K562 (cell line): ENCODE measurements around the gene ING2. TPM values are rescaled to one million over a fixed set of nuclear protein-coding genes. Genes with fewer than 3 reads are reported as not detected.

Source experiments
- ASH1L ChIP-seq: fragments of 450-650 bp; IDR thresholded peaks from 2 replicates; pipeline ENCODE4 v1.6.1; 2018; ENCODE audit warnings: borderline replicate concordance, mild to moderate bottlenecking, low read depth; ENCODE audit not compliant: partially characterized antibody
- ATF7 ChIP-seq: fragments of 450-650 bp; IDR thresholded peaks from 2 replicates; pipeline ENCODE4 v1.7.1; 2014; ENCODE audit warnings: mild to moderate bottlenecking, moderate library complexity
- BDP1 ChIP-seq: IDR thresholded peaks from 3 replicates; pipeline ENCODE4 v1.6.1; 2011; ENCODE audit not compliant: insufficient read length, insufficient read depth
- CREBBP ChIP-seq: IDR thresholded peaks from one replicate; pipeline ENCODE4 v1.6.1; 2012; ENCODE audit warnings: low read depth, mild to moderate bottlenecking, control low read depth, inconsistent platforms, low read length
- EP400 ChIP-seq: fragments of 450-650 bp; IDR thresholded peaks from 2 replicates; pipeline ENCODE4 v1.6.1; 2017; ENCODE audit warnings: antibody characterized with exemption, mild to moderate bottlenecking, moderate library complexity
- EWSR1 ChIP-seq: fragments of 450-650 bp; IDR thresholded peaks from 2 replicates; pipeline ENCODE4 v1.6.1; 2018; ENCODE audit warnings: borderline replicate concordance, mild to moderate bottlenecking, low read depth, moderate library complexity; ENCODE audit not compliant: partially characterized antibody
- FOS ChIP-seq: IDR thresholded peaks from 3 replicates; pipeline ENCODE4 v1.6.1; 2011; ENCODE audit not compliant: insufficient read length; ENCODE audit errors: extremely low read depth
- HDAC2 ChIP-seq: fragments of 450-650 bp; IDR thresholded peaks from 2 replicates; pipeline ENCODE4 v1.6.1; 2016; ENCODE audit warnings: mild to moderate bottlenecking
- HDAC3 ChIP-seq: fragments of 450-650 bp; IDR thresholded peaks from 2 replicates; pipeline ENCODE4 v1.6.1; 2018; ENCODE audit warnings: borderline replicate concordance, mild to moderate bottlenecking, moderate library complexity; ENCODE audit not compliant: partially characterized antibody
- HMGN3 ChIP-seq: IDR thresholded peaks from 2 replicates; pipeline ENCODE4 v1.6.1; 2011; ENCODE audit warnings: borderline replicate concordance, low read depth, mild to moderate bottlenecking, mixed read lengths, low read length; ENCODE audit not compliant: insufficient read length; ENCODE audit errors: extremely low read depth
- KLF6 ChIP-seq: fragments of 250-450 bp; sonication (Bioruptor Pico); IDR thresholded peaks from 2 replicates; pipeline ENCODE4 v1.4.0; 2020; ENCODE audit warnings: mild to moderate bottlenecking, moderate library complexity, borderline replicate concordance
- MEIS2 ChIP-seq: fragments of 450-650 bp; IDR thresholded peaks from 2 replicates; pipeline ENCODE4 v1.6.1; 2014; ENCODE audit warnings: mild to moderate bottlenecking; ENCODE audit not compliant: partially characterized antibody
- NCOA4 ChIP-seq: fragments of 450-650 bp; IDR thresholded peaks from 2 replicates; pipeline ENCODE4 v1.6.1; 2018; ENCODE audit warnings: mild to moderate bottlenecking; ENCODE audit not compliant: partially characterized antibody
- NONO ChIP-seq, 2 experiments: fragments of 200-400 bp in 1 of 2; fragments of 450-650 bp in 1 of 2; formaldehyde crosslinking in 1 of 2; IDR thresholded peaks; 2 replicates each; pipeline ENCODE4 v1.6.1; 2017; ENCODE audit warnings: low read depth in 2 of 2, mild to moderate bottlenecking in 2 of 2, moderate library complexity in 2 of 2, low read length in 1 of 2
- PHF20 ChIP-seq: fragments of 450-650 bp; IDR thresholded peaks from 2 replicates; pipeline ENCODE4 v1.6.1; 2018; ENCODE audit not compliant: partially characterized antibody
- POLR3A ChIP-seq: IDR thresholded peaks from 2 replicates; pipeline ENCODE4 v1.6.1; 2011; ENCODE audit warnings: borderline replicate concordance, mild to moderate bottlenecking, moderate library complexity; ENCODE audit not compliant: insufficient read length, insufficient read depth; ENCODE audit errors: extremely low read depth
- RFX7 ChIP-seq: fragments of 250-450 bp; sonication (Bioruptor Pico); IDR thresholded peaks from 2 replicates; pipeline ENCODE4 v1.5.1; 2021; ENCODE audit warnings: mild to moderate bottlenecking
- SLC30A9 ChIP-seq: fragments of 250-450 bp; sonication (Bioruptor Pico); IDR thresholded peaks from 2 replicates; pipeline ENCODE4 v1.8.0; 2022; ENCODE audit warnings: mild to moderate bottlenecking, moderate library complexity
- SP2 ChIP-seq: IDR thresholded peaks from 2 replicates; pipeline ENCODE4 v1.6.1; 2011; ENCODE audit warnings: mild to moderate bottlenecking, low read depth, low read length, moderate library complexity; ENCODE audit not compliant: poor library complexity, severe bottlenecking; ENCODE audit errors: extremely low read depth
- SRF ChIP-seq, 2 experiments: fragments of 250-450, 450-650 bp in 1 of 2; sonication (Bioruptor Pico) in 1 of 2; sonication (generic) in 1 of 2; formaldehyde crosslinking; IDR thresholded peaks; 2 replicates each; pipeline versions ENCODE4 v1.5.0 to v1.5.1; 2020 to 2022; ENCODE audit warnings: mild to moderate bottlenecking in 1 of 2, missing genetic modification reagents in 1 of 2
- TBP ChIP-seq: optimal IDR thresholded peaks from 2 replicates; pipeline ENCODE3; 2011; ENCODE audit warnings: low read depth, low read length, improper control_type of control experiment
- TCF3 ChIP-seq: sonication (generic); formaldehyde crosslinking; IDR thresholded peaks from 2 replicates; pipeline ENCODE4 v1.4.0; 2020; ENCODE audit warnings: mild to moderate bottlenecking, missing genetic modification reagents
- TOE1 ChIP-seq, 2 experiments: fragments of 450-650 bp in 1 of 2; sonication (generic) in 1 of 2; formaldehyde crosslinking in 1 of 2; IDR thresholded peaks; 2 replicates each; pipeline versions ENCODE4 v1.7.1 to v1.8.0; 2016 to 2022; ENCODE audit warnings: borderline replicate concordance in 2 of 2, mild to moderate bottlenecking in 2 of 2, antibody characterized with exemption in 1 of 2, inconsistent platforms in 1 of 2, low read depth in 1 of 2, missing genetic modification reagents in 1 of 2, moderate library complexity in 1 of 2
- U2AF1 ChIP-seq: fragments of 200-400 bp; formaldehyde crosslinking; optimal IDR thresholded peaks from 2 replicates; pipeline ENCODE3; 2017; ENCODE audit warnings: mild to moderate bottlenecking, low read depth, low read length, moderate library complexity
- WHSC1 ChIP-seq: IDR thresholded peaks from one replicate; pipeline ENCODE4 v1.6.1; 2012; ENCODE audit warnings: low read length, control low read depth, inconsistent platforms
- ZBTB1 ChIP-seq: sonication (generic); formaldehyde crosslinking; IDR thresholded peaks from 2 replicates; pipeline ENCODE4 v1.8.1; 2023; ENCODE audit warnings: missing genetic modification reagents, low read depth, mild to moderate bottlenecking, borderline replicate concordance
- ZKSCAN8 ChIP-seq: fragments of 200-800 bp; sonication (Bioruptor generic); IDR thresholded peaks from 2 replicates; pipeline ENCODE4 v1.6.1; 2016; ENCODE audit warnings: missing genetic modification characterization, missing compliant biosample characterization
- ZNF644 ChIP-seq: fragments of 200-800 bp; sonication (Bioruptor generic); IDR thresholded peaks from 2 replicates; pipeline ENCODE4 v1.6.1; 2016; ENCODE audit warnings: low read depth, missing genetic modification characterization, missing compliant biosample characterization
- polyA plus RNA-seq, 8 experiments: library from polyadenylated mRNA; depleted of rRNA in 4 of 8; stranded (reverse) in 5 of 8; unstranded in 3 of 8; fragments of >200 nt; fragmentation: Nextera tagmentation in 2 of 8; fragmentation: Illumina TruSeq in 1 of 8; extraction: Ambion mirVana in 2 of 8; extraction: Trizol in 1 of 8; gene quantifications; 2 replicates each; pipeline versions ENCODE4 v1.2.1 to v1.2.3, GENCODE V29; 2011 to 2014; ENCODE audit warnings: inconsistent platforms in 1 of 8, missing spikeins in 1 of 8
- total RNA-seq, 7 experiments: library from RNA; depleted of rRNA in 6 of 7; stranded (reverse); fragments of >200 nt in 6 of 7; fragmentation: Illumina TruSeq in 2 of 7; extraction: Trizol in 2 of 7; gene quantifications; 2 replicates each; pipeline versions ENCODE4 v1.2.1 to v1.2.3, GENCODE V29; 2011 to 2021; ENCODE audit warnings: low replicate concordance in 1 of 7
- TF ChIP-seq, protein P1 (sequence below): sonication (generic); formaldehyde crosslinking; IDR thresholded peaks from 2 replicates; pipeline ENCODE4 v1.9.0; 2022; ENCODE audit warnings: mild to moderate bottlenecking, missing genetic modification reagents

The ING2 gene
- total and polyA plus RNA-seq, 9 of the 15 experiments (the other 6 are each of a cell fraction or from before 2014, with no cell fraction given): 2.9 to 21.4 (median 12.4) TPM

- peak; percentile 82 for TF ChIP-seq HMGN3
- no peak for TF ChIP-seq EWSR1
- TF ChIP-seq NCOA4: no peak
- no peak for TF ChIP-seq SP2
- TF ChIP-seq ASH1L: no peak
- peak; percentile 64 for TF ChIP-seq PHF20
- no peak for TF ChIP-seq TOE1 (IDR thresholded peaks at IDR 0.05; ENCODE audit: borderline replicate concordance)
- TF ChIP-seq TOE1 (CRISPR knock-in tag; IDR thresholded peaks at IDR 0.05; ENCODE audit: borderline replicate concordance, low read depth): no peak
- TF ChIP-seq TBP: peak; percentile 50
- TF ChIP-seq SRF (CRISPR knock-in tag; IDR thresholded peaks at IDR 0.05): no peak
- no peak for TF ChIP-seq KLF6 (CRISPR knock-in tag)
- TF ChIP-seq EP400: peak; percentile 90
- TF ChIP-seq NONO (IDR thresholded peaks at IDR 0.05; ENCODE audit: low read depth in 2 of 2, low read length in 1 of 2): no peak
- no peak for TF ChIP-seq ZNF644 (tag)
- TF ChIP-seq BDP1: no peak
- no peak for TF ChIP-seq ZKSCAN8 (CRISPR knock-in tag)
- no peak for TF ChIP-seq FOS
- TF ChIP-seq RFX7: no peak
- TF ChIP-seq POLR3A: no peak
- peak; percentile 36; the same call in 1 of the 2 replicates for TF ChIP-seq ATF7
- TF ChIP-seq WHSC1: no peak
- TF ChIP-seq HDAC2: peak; percentile 68; the same call in 1 of the 2 replicates
- TF ChIP-seq TCF3: no peak
- TF ChIP-seq U2AF1: peak; percentile 60
- no peak for TF ChIP-seq CREBBP
- TF ChIP-seq MEIS2: no peak
- TF ChIP-seq, protein P1, sequence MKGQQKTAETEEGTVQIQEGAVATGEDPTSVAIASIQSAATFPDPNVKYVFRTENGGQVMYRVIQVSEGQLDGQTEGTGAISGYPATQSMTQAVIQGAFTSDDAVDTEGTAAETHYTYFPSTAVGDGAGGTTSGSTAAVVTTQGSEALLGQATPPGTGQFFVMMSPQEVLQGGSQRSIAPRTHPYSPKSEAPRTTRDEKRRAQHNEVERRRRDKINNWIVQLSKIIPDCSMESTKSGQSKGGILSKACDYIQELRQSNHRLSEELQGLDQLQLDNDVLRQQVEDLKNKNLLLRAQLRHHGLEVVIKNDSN (CRISPR knock-in tag): no peak
- no peak for TF ChIP-seq SLC30A9
- no peak for TF ChIP-seq HDAC3
- no peak for TF ChIP-seq ZBTB1
Observed at GRCh38 chr4:183505611-183506388, 942 bp downstream of the ING2 start (continued).
